ENCODE data around the gene ATP8B3. TPM values are rescaled to one million over a fixed set of nuclear protein-coding genes. Genes with fewer than 3 reads are reported as not detected.

The ATP8B3 gene
- total RNA-seq, 2 donors from 2014 or later: 0.52 TPM; not detected in 1

DNA sequence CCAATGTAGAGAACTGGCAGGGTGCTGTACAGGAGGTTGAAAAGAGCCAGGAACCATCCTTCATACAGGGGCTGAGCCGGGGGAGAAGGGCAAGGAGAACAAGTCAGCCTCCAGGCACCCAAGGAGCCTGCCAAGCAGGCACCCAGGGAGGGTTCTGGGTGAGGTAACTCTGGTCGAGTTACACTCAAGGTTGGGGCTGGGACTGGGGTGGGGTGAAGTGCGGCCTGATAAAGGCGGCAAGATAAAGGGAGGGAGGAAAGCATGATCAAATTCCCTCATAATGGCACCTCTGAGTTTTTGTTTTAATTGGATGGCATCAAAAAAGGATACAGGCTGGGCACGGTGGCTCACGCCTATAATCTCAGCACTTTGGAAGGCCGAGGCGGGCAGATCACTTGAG, 25.0 kb downstream of the ATP8B3 start:
- WGBS, 2 donors: 49 to 51% methylated on average over 8 of the region's 8 CpGs
- intact Hi-C loops (cut with DNase I): no loop called here
- H3K27me3 ChIP-seq: peaks cover 0 to 5% of the 10 kb centered on the region in 2 donors
- no peaks in the 10 kb centered on the region for H3K36me3 ChIP-seq (replicated peaks in 1 of 2; ENCODE audit: insufficient read depth in 1 of 2, low read depth in 2 of 2)
- H3K4me1 ChIP-seq: peaks cover 5% of the 10 kb centered on the region
- DNase-seq: no peak
- H3K4me3 ChIP-seq: no peak overlapping the region
- no peak overlapping the region for H3K27ac ChIP-seq
- no peaks in the 10 kb centered on the region for H3K9me3 ChIP-seq
- TF ChIP-seq POLR2A (IDR thresholded peaks at IDR 0.05): no peak
- TF ChIP-seq, protein P1, sequence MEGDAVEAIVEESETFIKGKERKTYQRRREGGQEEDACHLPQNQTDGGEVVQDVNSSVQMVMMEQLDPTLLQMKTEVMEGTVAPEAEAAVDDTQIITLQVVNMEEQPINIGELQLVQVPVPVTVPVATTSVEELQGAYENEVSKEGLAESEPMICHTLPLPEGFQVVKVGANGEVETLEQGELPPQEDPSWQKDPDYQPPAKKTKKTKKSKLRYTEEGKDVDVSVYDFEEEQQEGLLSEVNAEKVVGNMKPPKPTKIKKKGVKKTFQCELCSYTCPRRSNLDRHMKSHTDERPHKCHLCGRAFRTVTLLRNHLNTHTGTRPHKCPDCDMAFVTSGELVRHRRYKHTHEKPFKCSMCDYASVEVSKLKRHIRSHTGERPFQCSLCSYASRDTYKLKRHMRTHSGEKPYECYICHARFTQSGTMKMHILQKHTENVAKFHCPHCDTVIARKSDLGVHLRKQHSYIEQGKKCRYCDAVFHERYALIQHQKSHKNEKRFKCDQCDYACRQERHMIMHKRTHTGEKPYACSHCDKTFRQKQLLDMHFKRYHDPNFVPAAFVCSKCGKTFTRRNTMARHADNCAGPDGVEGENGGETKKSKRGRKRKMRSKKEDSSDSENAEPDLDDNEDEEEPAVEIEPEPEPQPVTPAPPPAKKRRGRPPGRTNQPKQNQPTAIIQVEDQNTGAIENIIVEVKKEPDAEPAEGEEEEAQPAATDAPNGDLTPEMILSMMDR (IDR thresholded peaks at IDR 0.05): no peak
- ATAC-seq: no peak

DNA sequence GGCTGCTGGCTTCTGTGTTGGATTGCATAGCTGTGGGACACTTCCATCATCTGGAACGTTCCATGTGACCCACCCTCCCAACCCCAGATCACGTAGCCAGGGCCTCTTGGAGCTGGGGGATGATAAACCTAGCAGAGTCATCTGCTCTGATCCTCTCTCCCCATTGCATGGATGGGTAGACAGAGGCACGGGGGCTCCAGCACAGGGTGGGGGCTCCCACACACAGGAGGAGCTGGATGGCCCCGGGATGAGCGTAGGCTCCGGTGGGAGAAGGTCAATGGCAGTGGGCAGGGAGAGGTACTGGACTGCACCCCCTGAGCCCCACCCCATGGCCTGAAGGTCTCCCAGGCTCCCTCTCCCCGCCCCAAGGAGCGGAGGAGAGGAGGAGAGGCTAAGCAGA, 25.4 kb downstream of the ATP8B3 start:
- no peaks in the 10 kb centered on the region for H3K36me3 ChIP-seq (replicated peaks in 1 of 2; ENCODE audit: insufficient read depth in 1 of 2, low read depth in 2 of 2)

DNA sequence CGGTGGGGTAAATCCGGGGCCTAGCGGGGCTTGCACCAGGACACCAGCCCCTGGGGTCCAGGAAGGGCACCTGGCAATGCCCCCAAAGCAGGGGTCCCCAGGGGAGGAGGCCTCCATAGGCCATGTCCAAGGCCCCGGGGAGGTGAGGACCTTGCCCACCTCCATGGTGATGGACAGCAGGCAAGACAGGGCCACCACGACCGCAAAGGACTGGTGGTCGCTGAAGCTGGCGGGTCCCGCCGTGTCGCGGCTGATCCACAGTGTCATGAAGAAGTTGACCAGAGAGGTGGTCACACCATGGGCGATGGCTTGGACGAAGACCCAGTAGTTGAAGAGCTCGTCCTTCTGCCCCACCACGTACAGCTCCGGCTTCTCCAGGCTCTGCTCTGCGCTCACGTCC, 26.8 kb downstream of the ATP8B3 start:
- Histone ChIP-seq H3K27ac (no peak overlapping the region), H3K4me3 (no peak overlapping the region), H3K27me3 (peaks cover 0 to 6% of the 10 kb centered on the region in 2 donors), H3K4me1 (peaks cover 5% of the 10 kb centered on the region), H3K36me3 (replicated peaks in 1 of 2; ENCODE audit: insufficient read depth in 1 of 2, low read depth in 2 of 2) (no peaks in the 10 kb centered on the region), H3K9me3 (peaks cover 0 to 5% (median 0%) of the 10 kb centered on the region in 3 donors)
- no peak for ATAC-seq
- no peak for TF ChIP-seq POLR2A (IDR thresholded peaks at IDR 0.05)
- TF ChIP-seq, protein P1 (IDR thresholded peaks at IDR 0.05): no peak
- intact Hi-C loops (cut with DNase I): no loop called here
- no peak for DNase-seq
- WGBS, 2 donors: 81 to 86% methylated on average over 12 to 18 of the region's 19 CpGs

More for the DNA sequence above, 25.4 kb downstream of the ATP8B3 start:
- peaks cover 0 to 2% (median 0%) of the 10 kb centered on the region in 3 donors for H3K9me3 ChIP-seq
- WGBS, 2 donors: 73 to 75% methylated on average over 5 to 8 of the region's 8 CpGs
- DNase-seq (no peak), ATAC-seq (no peak)
- peaks cover 0 to 5% of the 10 kb centered on the region in 2 donors for H3K27me3 ChIP-seq
- intact Hi-C loops (cut with DNase I): no loop called here
- peaks cover 5% of the 10 kb centered on the region for H3K4me1 ChIP-seq
- TF ChIP-seq POLR2A (IDR thresholded peaks at IDR 0.05): no peak
- TF ChIP-seq, protein P1 (IDR thresholded peaks at IDR 0.05): no peak
- H3K27ac ChIP-seq: no peak overlapping the region
- H3K4me3 ChIP-seq: no peak overlapping the region

DNA sequence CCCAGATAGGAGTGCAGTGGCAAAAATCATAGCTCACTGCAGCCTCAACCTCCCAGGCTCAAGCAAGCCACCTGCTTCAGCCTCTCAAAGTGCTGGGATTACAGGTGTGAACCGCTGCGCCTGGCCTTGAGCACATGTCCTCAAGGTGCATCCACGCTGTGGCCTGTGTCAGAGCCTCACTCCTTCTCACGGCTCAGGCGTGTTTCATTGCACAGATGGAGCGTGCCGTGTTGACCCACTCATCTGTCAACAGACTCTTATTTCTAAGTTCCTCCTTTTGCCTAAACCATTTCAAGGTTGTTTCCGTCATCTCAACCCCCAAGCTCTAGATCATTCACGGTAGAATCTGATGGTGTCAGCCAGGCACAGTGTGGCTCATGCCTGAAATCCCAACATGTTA, 28.2 kb downstream of the ATP8B3 start:
- WGBS, 2 donors: 58 to 68% methylated on average over 9 of the region's 9 CpGs
- H3K27ac ChIP-seq: no peak overlapping the region
- no peaks in the 10 kb centered on the region for H3K36me3 ChIP-seq (replicated peaks in 1 of 2; ENCODE audit: insufficient read depth in 1 of 2, low read depth in 2 of 2)
- no peak for ATAC-seq
- peaks cover 0 to 16% of the 10 kb centered on the region in 2 donors for H3K27me3 ChIP-seq
- H3K4me3 ChIP-seq: no peak overlapping the region
- intact Hi-C loops (cut with DNase I): no loop called here
- no peak for TF ChIP-seq POLR2A (IDR thresholded peaks at IDR 0.05)
- TF ChIP-seq, protein P1 (IDR thresholded peaks at IDR 0.05): no peak
- peaks cover 0 to 5% (median 0%) of the 10 kb centered on the region in 3 donors for H3K9me3 ChIP-seq
- H3K4me1 ChIP-seq: no peaks in the 10 kb centered on the region
- no peak for DNase-seq

DNA sequence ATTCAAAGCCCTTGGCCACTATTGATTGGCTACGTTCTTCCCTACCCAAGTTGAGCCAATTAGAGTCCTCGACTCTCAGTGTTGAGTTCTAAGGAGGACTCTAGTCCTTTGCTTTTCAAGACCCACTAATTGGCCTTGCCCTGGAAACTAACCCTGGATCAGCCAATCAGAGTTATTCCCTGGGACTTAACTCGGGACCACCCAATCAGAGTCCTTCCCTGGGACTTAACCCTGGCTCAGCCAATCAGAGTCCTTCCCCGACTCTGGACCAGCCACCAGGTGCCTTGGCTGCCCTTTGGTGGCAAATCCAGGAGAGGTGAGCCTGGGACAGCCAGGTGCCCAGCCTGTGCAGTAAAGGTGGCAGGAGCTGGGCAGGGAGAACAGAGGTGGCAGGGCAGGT, 28.7 kb downstream of the ATP8B3 start:
- H3K36me3 ChIP-seq (replicated peaks in 1 of 2; ENCODE audit: insufficient read depth in 1 of 2, low read depth in 2 of 2): no peaks in the 10 kb centered on the region
- H3K4me1 ChIP-seq: no peaks in the 10 kb centered on the region
- DNase-seq: no peak
- H3K9me3 ChIP-seq: peaks cover 0 to 5% (median 0%) of the 10 kb centered on the region in 3 donors
- 70 to 83% methylated on average over 3 to 4 of the region's 4 CpGs for WGBS, 2 donors
- H3K27ac ChIP-seq: no peak overlapping the region
- ATAC-seq: no peak
- intact Hi-C loops (cut with DNase I): no loop called here
- H3K4me3 ChIP-seq: no peak overlapping the region
- H3K27me3 ChIP-seq: peaks cover 0 to 15% of the 10 kb centered on the region in 2 donors
- no peak for TF ChIP-seq POLR2A (IDR thresholded peaks at IDR 0.05)
- TF ChIP-seq, protein P1 (IDR thresholded peaks at IDR 0.05): no peak
